HCT116 (cell line): ENCODE measurements around the gene CNTN2.

Experiments
- ATF3 ChIP-seq: IDR thresholded peaks from 2 replicates; pipeline ENCODE4 v1.6.1; 2012
- CEBPB ChIP-seq: IDR thresholded peaks from 2 replicates; pipeline ENCODE4 v1.6.1; 2012; ENCODE audit warnings: low read depth
- CTCF ChIP-seq, 3 experiments: fragments of 200-600 bp in 1 of 3; sonication (generic) in 1 of 3; IDR thresholded peaks in 2 of 3; conservative IDR thresholded peaks in 1 of 3; 2 replicates each; pipeline ENCODE4 v1.5.1; 2012 to 2017; ENCODE audit warnings: low read depth in 2 of 3, low read length in 2 of 3, antibody characterized with exemption in 1 of 3, borderline replicate concordance in 1 of 3, control low read depth in 1 of 3, mild to moderate bottlenecking in 1 of 3, mixed read lengths in 1 of 3, mixed run types in 1 of 3, moderate library complexity in 1 of 3; ENCODE audit not compliant: insufficient read depth in 1 of 3
- EGR1 ChIP-seq: IDR thresholded peaks from 2 replicates; pipeline ENCODE4 v1.6.1; 2012; ENCODE audit warnings: low read depth
- ELF1 ChIP-seq: IDR thresholded peaks from 2 replicates; pipeline ENCODE4 v1.6.1; 2012; ENCODE audit warnings: low read depth, borderline replicate concordance
- EZH2 ChIP-seq: fragments of 200-600 bp; sonication (generic); IDR thresholded peaks from 2 replicates; pipeline ENCODE4 v1.6.1; 2017; ENCODE audit warnings: antibody characterized with exemption, mixed run types
- EZH2phosphoT487 ChIP-seq: fragments of 200-600 bp; IDR thresholded peaks from 2 replicates; pipeline ENCODE4 v1.6.1; 2018; ENCODE audit warnings: antibody characterized with exemption, borderline replicate concordance
- MAX ChIP-seq: IDR thresholded peaks from 2 replicates; pipeline ENCODE4 v1.6.1; 2012
- POLR2A ChIP-seq: IDR thresholded peaks from 2 replicates; pipeline ENCODE4 v1.7.0; 2011; ENCODE audit warnings: borderline replicate concordance; ENCODE audit not compliant: insufficient read depth, insufficient read length; ENCODE audit errors: extremely low read depth
- POLR2AphosphoS5 ChIP-seq: IDR thresholded peaks from 2 replicates; pipeline ENCODE4 v1.6.1; 2011; ENCODE audit warnings: mild to moderate bottlenecking, low read depth, low read length, moderate library complexity
- RAD21 ChIP-seq: IDR thresholded peaks from 2 replicates; pipeline ENCODE4 v1.6.1; 2012; ENCODE audit warnings: low read depth, mild to moderate bottlenecking
- ZBTB33 ChIP-seq: IDR thresholded peaks from 2 replicates; pipeline ENCODE4 v1.6.1; 2011; ENCODE audit warnings: mild to moderate bottlenecking, low read length, moderate library complexity; ENCODE audit not compliant: insufficient replicate concordance; ENCODE audit errors: extremely low read depth
- ZFX ChIP-seq: fragments of 450-650 bp; IDR thresholded peaks from 2 replicates; pipeline ENCODE4 v1.6.1; 2017

- TF ChIP-seq EZH2phosphoT487 (no peak), CTCF (IDR thresholded peaks at IDR 0.05 in 2 of 3, conservative IDR thresholded peaks at IDR 0.05 in 1 of 3; ENCODE audit: borderline replicate concordance in 1 of 3, insufficient read depth in 1 of 3, low read depth in 2 of 3, low read length in 2 of 3) (no peak), POLR2AphosphoS5 (no peak), RAD21 (no peak), POLR2A (no peak), EZH2 (no peak), MAX (no peak), ELF1 (no peak), EGR1 (no peak), ZFX (no peak), ZBTB33 (no peak), ATF3 (no peak), CEBPB (no peak)
Measured at GRCh38 chr1:205018381-205018780, 24.6 kb upstream of the CNTN2 start.
